HG03280 (cell line): ENCODE results near the gene INO80D.
"Not testable (repeated sequence)": the region's sequence is repeated elsewhere in the genome, so short reads cannot be mapped to it uniquely, and the experiment has no call there.

Experiments
- ATAC-seq: cut with Tn5 transposase; IDR thresholded peaks from one replicate; pipeline ENCODE4 v1.9.1; 2021; ENCODE audit warnings: mild to moderate bottlenecking, moderate library complexity; ENCODE audit not compliant: unreplicated experiment

The INO80D gene

DNA sequence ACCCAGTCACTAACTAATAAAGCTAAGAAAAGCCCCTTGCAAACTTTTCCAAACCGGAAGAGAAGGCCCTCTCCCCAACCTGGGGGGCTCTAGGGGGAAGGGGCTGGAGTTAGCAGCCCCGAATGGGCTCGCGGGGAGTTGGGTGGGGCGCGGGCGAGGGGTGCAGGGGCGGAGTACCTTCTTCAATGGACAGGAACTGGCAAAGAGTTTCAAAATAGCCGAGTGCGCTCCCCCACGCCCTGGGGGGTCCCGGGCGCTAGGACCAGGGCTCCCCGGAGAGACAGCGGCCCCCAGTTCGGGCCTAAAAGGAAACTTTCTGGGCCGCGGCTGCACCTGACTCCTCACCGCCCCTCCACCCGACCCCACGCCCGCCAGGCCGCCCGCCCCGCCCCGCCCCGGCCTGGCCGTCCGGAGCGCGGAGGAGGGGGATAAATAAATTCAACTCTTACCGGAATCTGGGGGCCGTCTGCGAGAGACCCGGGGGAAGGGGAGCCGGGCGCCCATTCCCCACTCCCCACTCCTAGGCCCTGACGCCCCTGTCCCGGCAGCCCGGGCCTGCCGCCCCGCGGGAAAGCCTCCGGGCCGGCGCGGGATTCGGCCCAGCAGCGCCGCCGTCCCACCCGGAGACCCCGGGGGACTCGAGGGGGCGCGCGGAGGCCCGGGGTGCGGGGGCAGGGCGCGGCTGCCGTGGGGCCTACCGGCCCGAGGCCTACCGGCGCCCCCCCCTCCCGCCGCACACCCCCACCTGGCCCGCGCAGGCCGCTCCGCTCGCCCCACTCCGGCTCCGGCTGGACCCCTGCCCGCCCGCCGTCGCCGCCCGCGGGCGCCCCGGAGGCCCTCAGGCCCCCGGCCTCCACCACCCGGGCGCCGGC lies 868 bp downstream of the INO80D start:
- ATAC-seq = peak; percentile 34

- ATAC-seq = no peak
These were observed 1.5 kb downstream of the INO80D start for GRCh38 chr2:206084439-206084869.

DNA sequence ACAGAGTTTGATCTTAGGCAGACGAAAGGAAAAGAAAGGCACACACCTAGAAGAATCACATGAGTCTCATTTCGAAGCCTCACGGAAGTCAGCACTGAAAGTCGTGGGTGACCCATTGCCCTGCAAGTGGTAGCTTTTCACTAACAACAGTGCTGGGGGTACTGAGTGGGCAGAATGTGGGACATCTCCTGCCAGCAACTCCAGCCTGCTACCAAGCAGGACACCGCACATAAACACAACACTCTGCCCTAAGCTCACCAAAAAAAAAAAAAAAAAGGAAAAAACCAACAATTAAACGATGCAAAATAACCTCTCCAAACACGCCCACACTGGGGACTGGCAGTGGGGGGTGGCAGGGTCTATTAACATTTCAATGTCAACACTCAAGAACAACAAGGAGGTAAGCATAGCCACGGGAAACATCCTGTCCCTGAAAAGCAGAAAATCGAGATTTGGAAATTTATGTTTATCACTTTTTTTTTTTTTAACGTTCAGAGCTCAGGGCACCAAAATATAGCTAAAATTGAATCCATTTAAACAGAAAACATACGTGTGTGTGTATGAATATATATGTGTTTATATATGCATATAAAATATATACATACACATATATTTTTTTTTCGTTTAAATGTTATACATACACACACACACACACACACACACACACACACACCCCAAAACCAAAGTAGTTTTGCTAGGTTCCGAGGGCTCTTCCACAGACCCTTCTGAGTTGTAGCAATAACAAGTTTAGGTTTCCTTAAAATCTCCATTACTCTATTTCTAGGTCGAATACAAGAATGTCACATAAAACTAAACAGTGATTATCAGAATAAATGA lies 2.2 kb downstream of the INO80D start:
- no peak for ATAC-seq

- no peak for ATAC-seq
These were observed 3.6 kb downstream of the INO80D start for GRCh38 chr2:206082298-206082843.

DNA sequence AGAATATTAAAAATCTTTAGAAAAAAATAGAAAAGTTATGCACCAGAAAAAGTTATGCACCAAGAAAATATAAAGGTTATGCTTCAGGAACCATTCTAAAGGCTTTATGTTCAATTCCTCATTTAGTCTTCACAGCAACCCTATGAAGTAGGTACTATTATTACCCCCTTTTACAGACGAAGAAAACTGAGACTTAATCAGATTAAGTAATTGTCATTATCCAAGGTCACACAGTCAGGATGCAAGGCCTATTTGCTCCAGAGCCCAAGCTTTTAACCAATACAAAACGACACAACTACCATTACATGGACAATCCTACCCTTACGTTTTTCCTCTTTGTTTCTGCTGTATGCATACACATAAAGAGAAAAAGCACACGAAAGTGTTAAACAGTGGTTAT lies 5.0 kb downstream of the INO80D start:
- ATAC-seq = no peak

- no peak for ATAC-seq
These were observed 6.1 kb downstream of the INO80D start for GRCh38 chr2:206079699-206080465.

DNA sequence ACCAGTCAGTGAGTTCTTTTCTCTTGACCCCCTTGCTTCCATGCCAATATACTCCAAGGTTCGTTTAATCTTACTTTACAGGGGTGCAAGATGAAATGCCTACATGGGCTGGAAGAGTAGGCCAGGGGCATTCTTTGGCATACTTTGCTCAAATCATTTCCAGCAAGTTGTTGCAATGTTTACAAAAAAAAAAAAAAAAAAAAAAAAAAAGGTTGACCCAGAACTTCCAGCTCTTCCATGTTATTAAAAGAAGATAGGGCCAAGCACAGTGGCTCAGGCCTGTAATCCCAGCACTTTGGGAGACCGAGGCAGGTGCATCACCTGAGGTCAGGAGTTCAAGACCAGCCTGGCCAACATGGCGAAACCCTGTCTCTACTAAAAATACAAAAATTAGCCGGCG lies 8.1 kb downstream of the INO80D start:
- ATAC-seq = not testable (repeated sequence)

GRCh38 chr2:206075113-206075512 lies 10.9 kb downstream of the INO80D start:
- no peak for ATAC-seq

GRCh38 chr2:206071807-206072206 lies 14.2 kb downstream of the INO80D start:
- no peak for ATAC-seq

GRCh38 chr2:206069417-206069816 lies 16.6 kb downstream of the INO80D start:
- no peak for ATAC-seq

GRCh38 chr2:206068207-206068606 lies 17.8 kb downstream of the INO80D start:
- ATAC-seq = no peak

DNA sequence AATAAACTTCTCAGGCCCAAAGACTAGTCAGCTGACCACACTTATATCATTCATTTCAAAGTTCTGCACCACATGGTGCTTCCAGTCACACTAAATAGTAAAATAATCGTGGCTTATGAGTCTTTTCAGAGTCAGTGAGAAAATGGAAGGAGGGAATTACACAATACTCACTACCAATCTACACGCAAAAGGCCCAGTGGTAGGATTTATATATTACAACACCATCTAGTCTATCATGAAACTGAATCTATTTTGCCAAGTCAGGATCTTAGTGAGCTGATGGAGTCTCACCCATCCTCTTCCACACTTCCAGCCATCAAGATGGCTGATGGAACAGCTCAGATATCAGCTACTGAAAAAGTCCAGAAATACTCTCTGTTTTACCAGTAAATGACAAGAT lies 21.9 kb downstream of the INO80D start:
- ATAC-seq = no peak

GRCh38 chr2:206063635-206064034 lies 22.3 kb downstream of the INO80D start:
- no peak for ATAC-seq

DNA sequence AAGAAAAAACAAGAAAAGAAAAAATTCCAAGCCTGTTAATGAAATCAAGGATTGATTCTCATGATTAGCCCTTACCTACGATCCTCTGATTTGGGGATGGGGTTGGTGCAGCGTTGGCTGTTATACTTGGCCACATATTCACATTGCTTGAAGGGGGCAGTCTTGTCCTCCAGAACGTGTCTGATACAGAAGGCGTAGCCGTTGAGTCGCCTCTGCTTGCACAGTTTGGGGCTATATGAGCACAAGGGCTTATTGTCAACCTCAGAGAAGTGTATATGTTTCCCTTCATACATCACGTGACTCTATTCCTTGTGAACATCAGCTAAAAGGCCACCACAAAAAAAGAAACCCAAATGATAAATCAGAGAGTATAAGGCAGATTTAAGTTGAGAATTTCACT lies 23.2 kb downstream of the INO80D start:
- no peak for ATAC-seq

DNA sequence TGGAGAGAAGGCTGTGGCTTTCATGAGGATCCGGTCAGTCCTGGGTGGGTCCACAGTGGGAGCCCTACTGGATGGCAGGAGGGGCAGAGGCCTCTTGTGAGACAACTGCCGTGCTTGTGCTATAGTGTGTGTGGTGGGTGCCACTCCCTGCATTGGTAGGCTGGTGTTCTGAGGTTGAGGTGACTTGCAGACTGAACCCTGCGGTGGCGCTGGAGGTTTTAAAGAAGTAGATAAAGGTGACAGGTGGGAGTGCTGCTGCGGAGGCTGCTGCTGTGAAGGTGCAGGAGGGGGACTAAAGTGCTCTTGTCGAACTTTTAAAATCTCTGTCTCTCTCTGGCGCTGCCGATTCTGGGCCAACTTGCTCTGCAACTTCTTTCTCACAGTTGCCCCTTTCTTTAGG lies 29.7 kb downstream of the INO80D start:
- ATAC-seq = no peak

- ATAC-seq = no peak
These were observed 31.0 kb downstream of the INO80D start for GRCh38 chr2:206054952-206055351.

DNA sequence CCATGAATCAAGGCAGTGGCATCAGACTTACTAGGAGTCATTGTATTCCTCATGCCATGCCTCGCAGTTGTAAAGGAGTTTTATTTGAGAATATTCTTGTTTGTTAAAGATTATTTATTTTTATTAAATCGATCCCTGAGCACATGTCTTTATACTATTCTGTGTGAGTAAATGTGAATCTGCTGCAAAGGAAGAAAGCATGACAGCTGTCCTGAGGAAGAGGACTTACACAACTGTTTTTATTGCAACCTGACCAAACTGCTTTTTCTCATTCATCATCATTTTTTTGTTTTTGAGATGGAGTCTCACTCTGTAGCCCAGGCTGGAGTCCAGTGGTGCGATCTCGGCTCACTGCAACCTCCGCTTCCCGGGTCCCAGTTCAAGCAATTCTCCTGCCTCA lies 34.1 kb downstream of the INO80D start:
- no peak for ATAC-seq

GRCh38 chr2:206049392-206049791 lies 36.6 kb downstream of the INO80D start:
- no peak for ATAC-seq

- ATAC-seq = no peak
These were observed 40.7 kb downstream of the INO80D start for GRCh38 chr2:206045251-206045650.

DNA sequence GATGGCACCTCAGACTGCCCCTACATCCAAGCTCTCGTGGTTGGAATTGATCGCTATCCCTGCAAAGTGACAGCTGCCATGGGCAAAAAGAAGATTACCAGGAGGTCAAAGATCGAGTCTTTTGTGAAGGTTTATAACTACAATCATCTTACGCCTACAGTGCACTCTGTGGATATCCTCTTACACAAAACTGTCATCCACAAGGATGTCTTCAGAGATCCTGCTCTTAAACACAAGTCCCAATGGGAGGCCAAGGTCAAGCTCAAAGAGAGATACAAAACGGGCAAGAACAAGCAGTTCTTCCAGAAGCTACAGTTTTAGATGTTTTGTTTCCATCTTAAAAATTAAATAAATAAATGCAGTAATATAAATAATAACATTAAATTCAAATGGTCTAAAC lies 45.4 kb downstream of the INO80D start:
- no peak for ATAC-seq

- not testable (repeated sequence) for ATAC-seq
These were observed 50.6 kb downstream of the INO80D start for GRCh38 chr2:206035393-206035792.
